HEK293T (cell line): ENCODE measurements around the gene SFMBT1.

Source experiments
- BHLHE40 ChIP-seq: fragments of 450-650 bp; IDR thresholded peaks from 2 replicates; pipeline ENCODE4 v1.6.1; 2016; ENCODE audit warnings: mild to moderate bottlenecking, moderate library complexity, borderline replicate concordance
- SP1 ChIP-seq: fragments of 450-650 bp; IDR thresholded peaks from 2 replicates; pipeline ENCODE4 v1.6.1; 2017
- SUZ12 ChIP-seq: fragments of 450-650 bp; IDR thresholded peaks from 2 replicates; pipeline ENCODE4 v1.6.1; 2016; ENCODE audit warnings: mild to moderate bottlenecking
- TARDBP ChIP-seq: fragments of 450-650 bp; IDR thresholded peaks from 2 replicates; pipeline ENCODE4 v1.6.1; 2016
- TF ChIP-seq, protein P1 (sequence below): fragments of 450-650 bp; IDR thresholded peaks from 2 replicates; pipeline ENCODE4 v1.6.1; 2016

DNA sequence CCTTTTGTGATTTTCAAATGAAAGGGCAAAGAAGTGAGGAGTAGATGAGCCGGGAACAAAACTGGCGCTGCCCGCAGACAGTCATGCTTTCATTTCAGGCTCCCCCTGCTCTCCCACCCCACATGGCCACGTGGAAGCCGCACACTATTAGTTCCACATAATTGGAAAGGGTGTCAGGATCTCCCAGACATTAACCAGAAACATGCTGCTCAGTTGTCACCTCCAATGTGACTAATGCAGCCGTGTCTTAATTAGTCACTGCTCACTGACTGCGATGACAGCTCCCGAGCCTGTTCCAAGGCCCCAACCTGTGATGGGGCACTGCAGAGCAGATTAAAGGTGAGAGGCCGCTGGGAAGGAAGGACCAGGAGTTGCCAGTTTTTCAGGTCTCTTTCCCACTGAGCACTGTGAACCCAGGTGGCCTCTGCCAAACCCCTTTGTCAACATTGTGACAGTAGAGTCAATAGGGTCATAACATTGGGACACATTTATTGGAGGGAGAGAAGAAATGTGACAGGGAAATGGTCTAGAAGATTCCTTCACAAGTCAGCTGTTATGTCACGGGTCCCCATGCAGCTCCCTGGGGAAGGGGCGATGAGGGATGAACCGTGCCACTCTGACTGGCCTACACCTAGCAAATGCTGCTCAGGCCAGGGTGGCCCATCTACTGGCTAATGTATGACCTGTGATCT lies 38.6 kb upstream of the SFMBT1 start:
- TF ChIP-seq SUZ12 (no peak), BHLHE40 (no peak), TARDBP (no peak), SP1 (no peak)
- TF ChIP-seq, protein P1, sequence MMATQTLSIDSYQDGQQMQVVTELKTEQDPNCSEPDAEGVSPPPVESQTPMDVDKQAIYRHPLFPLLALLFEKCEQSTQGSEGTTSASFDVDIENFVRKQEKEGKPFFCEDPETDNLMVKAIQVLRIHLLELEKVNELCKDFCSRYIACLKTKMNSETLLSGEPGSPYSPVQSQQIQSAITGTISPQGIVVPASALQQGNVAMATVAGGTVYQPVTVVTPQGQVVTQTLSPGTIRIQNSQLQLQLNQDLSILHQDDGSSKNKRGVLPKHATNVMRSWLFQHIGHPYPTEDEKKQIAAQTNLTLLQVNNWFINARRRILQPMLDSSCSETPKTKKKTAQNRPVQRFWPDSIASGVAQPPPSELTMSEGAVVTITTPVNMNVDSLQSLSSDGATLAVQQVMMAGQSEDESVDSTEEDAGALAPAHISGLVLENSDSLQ: no peak
